ENCODE results near the gene ITPA. TPM values are rescaled to one million over a fixed set of nuclear protein-coding genes. Genes with fewer than 3 reads are reported as not detected.
A peak's percentile ranks its signal among the peaks of the same experiment; 100 is the strongest.

The ITPA gene
- total and polyA plus RNA-seq, 2 experiments from 2014 or later, result 57.5 to 81.7 TPM

GRCh38 chr20:3258429-3258828, 49.1 kb downstream of the ITPA start:
- Mint-ChIP-seq H3K9me3 (no peaks in the 10 kb centered on the region), H3K4me3 (no peak overlapping the region), H3K36me3 (ENCODE audit: low read depth) (peaks cover 4% of the 10 kb centered on the region; the same call in 2 of the 3 replicates), H3K27me3 (ENCODE audit: insufficient read depth, low read depth, poor library complexity) (peaks cover 4% of the 10 kb centered on the region), H3K4me1 (no peaks in the 10 kb centered on the region), H3K27ac (no peak overlapping the region)
- DNase-seq (ENCODE audit: low spot score) (peak; percentile 40), ATAC-seq (peak; percentile 82)
- Histone ChIP-seq H3K4me2 (no peak overlapping the region), H3K4me3 (no peak overlapping the region), H3F3A (replicated peaks; ENCODE audit: low read depth) (no peaks in the 10 kb centered on the region), H3K27ac (ENCODE audit: low read depth) (no peak overlapping the region), H3K27me3 (ENCODE audit: insufficient read depth) (no peaks in the 10 kb centered on the region), H3K9me2 (ENCODE audit: insufficient read depth) (no peaks in the 10 kb centered on the region), H3K79me2 (replicated peaks; ENCODE audit: insufficient read depth) (no peaks in the 10 kb centered on the region), H3K4me1 (ENCODE audit: insufficient read depth) (no peaks in the 10 kb centered on the region), H2AFZ (no peak overlapping the region), H4K20me1 (replicated peaks; ENCODE audit: insufficient read depth) (no peaks in the 10 kb centered on the region), H3K36me3 (ENCODE audit: insufficient read depth) (no peaks in the 10 kb centered on the region)
- no peak for TF ChIP-seq EZH2 (IDR thresholded peaks at IDR 0.05; ENCODE audit: low read depth, unreplicated experiment)
- no peak for TF ChIP-seq POLR2AphosphoS5 (IDR thresholded peaks at IDR 0.05; ENCODE audit: low read depth)
- TF ChIP-seq NANOG (IDR thresholded peaks at IDR 0.05; ENCODE audit: borderline replicate concordance), result no peak
- no peak for TF ChIP-seq CREB1 (CRISPR knock-in tag; IDR thresholded peaks at IDR 0.05; ENCODE audit: low read depth)
- no peak for TF ChIP-seq REST (IDR thresholded peaks at IDR 0.05; ENCODE audit: unreplicated experiment)
- no peak for TF ChIP-seq ZNF114 (CRISPR knock-in tag; IDR thresholded peaks at IDR 0.05)
- TF ChIP-seq ZNF331 (CRISPR knock-in tag; IDR thresholded peaks at IDR 0.05; ENCODE audit: low read depth), result no peak
- TF ChIP-seq JUNB (IDR thresholded peaks at IDR 0.05; ENCODE audit: unreplicated experiment), result no peak
- no peak for TF ChIP-seq ETS1 (IDR thresholded peaks at IDR 0.05)

- Mint-ChIP-seq H3K4me3 (no peak overlapping the region), H3K27me3 (ENCODE audit: insufficient read depth, low read depth, poor library complexity) (peaks cover 4% of the 10 kb centered on the region), H3K4me1 (no peaks in the 10 kb centered on the region), H3K27ac (no peak overlapping the region), H3K9me3 (no peaks in the 10 kb centered on the region), H3K36me3 (ENCODE audit: low read depth) (peaks cover 4% of the 10 kb centered on the region; the same call in 2 of the 3 replicates)
- Histone ChIP-seq H2AFZ (no peak overlapping the region), H3F3A (replicated peaks; ENCODE audit: low read depth) (no peaks in the 10 kb centered on the region), H3K4me1 (ENCODE audit: insufficient read depth) (no peaks in the 10 kb centered on the region), H3K4me3 (no peak overlapping the region), H3K36me3 (ENCODE audit: insufficient read depth) (no peaks in the 10 kb centered on the region), H3K79me2 (replicated peaks; ENCODE audit: insufficient read depth) (no peaks in the 10 kb centered on the region), H4K20me1 (replicated peaks; ENCODE audit: insufficient read depth) (no peaks in the 10 kb centered on the region), H3K27me3 (ENCODE audit: insufficient read depth) (no peaks in the 10 kb centered on the region), H3K27ac (ENCODE audit: low read depth) (no peak overlapping the region), H3K9me2 (ENCODE audit: insufficient read depth) (no peaks in the 10 kb centered on the region), H3K4me2 (no peak overlapping the region)
- DNase-seq (ENCODE audit: low spot score) (no peak), ATAC-seq (no peak)
- TF ChIP-seq POLR2AphosphoS5 (IDR thresholded peaks at IDR 0.05; ENCODE audit: low read depth), result no peak
- no peak for TF ChIP-seq ZNF114 (CRISPR knock-in tag; IDR thresholded peaks at IDR 0.05)
- TF ChIP-seq CTCF (conservative IDR thresholded peaks at IDR 0.05; ENCODE audit: low read depth in 2 of 2), result no peak
- TF ChIP-seq JUNB (IDR thresholded peaks at IDR 0.05; ENCODE audit: unreplicated experiment), result no peak
- no peak for TF ChIP-seq NANOG (IDR thresholded peaks at IDR 0.05; ENCODE audit: borderline replicate concordance)
- TF ChIP-seq ETS1 (IDR thresholded peaks at IDR 0.05), result no peak
- no peak for TF ChIP-seq EZH2 (IDR thresholded peaks at IDR 0.05; ENCODE audit: low read depth, unreplicated experiment)
- no peak for TF ChIP-seq STAT1 (IDR thresholded peaks at IDR 0.05; ENCODE audit: unreplicated experiment)
Measured at GRCh38 chr20:3262566-3262965, 53.3 kb downstream of the ITPA start.

All from GM23338 (cell line).